Stimulated activated CD8-positive, alpha-beta memory T cell treated with anti-CD3 and anti-CD28 coated beads, Interleukin-15, amount 100 ng/mL, for 48 hours (primary cell): ENCODE data around the gene CABP1.

Source experiments
- DNase-seq, 2 donors: peaks; one replicate each; pipeline ENCODE4 v3.0.0-alpha.2; 2020; ENCODE audit warnings: low read depth in 2 of 2

Gene CABP1

GRCh38 chr12:120631097-120631496 is 9.3 kb upstream of the CABP1 start:
- no peak for DNase-seq

GRCh38 chr12:120640861-120641833 is 721 bp downstream of the CABP1 start:
- peak in 1 of 2 donors; percentile 20 for DNase-seq

GRCh38 chr12:120642121-120642520 is 1.7 kb downstream of the CABP1 start:
- DNase-seq = no peak

DNA sequence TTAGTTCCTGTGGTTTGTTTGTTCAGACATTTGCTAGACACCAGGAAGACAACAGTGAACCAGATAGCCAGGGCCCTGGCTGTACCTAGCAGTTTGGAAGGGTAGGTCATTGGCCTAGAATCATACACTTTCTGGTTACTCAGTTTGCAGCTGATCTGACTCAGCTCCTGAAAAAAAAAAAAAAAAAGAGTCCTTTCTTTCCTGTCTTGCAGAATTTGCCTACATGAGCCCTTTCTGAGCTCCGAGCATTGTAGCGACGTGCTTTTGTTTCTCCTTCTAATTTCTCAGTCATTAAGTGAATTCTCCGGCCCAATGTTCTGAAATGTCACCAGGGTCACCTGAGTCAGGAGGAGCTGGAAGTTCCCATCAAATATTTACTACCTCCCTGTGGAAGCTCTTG is 2.4 kb downstream of the CABP1 start:
- DNase-seq = no peak

GRCh38 chr12:120643574-120643973 is 3.1 kb downstream of the CABP1 start:
- DNase-seq = no peak

GRCh38 chr12:120646044-120646443 is 5.6 kb downstream of the CABP1 start:
- DNase-seq = no peak

DNA sequence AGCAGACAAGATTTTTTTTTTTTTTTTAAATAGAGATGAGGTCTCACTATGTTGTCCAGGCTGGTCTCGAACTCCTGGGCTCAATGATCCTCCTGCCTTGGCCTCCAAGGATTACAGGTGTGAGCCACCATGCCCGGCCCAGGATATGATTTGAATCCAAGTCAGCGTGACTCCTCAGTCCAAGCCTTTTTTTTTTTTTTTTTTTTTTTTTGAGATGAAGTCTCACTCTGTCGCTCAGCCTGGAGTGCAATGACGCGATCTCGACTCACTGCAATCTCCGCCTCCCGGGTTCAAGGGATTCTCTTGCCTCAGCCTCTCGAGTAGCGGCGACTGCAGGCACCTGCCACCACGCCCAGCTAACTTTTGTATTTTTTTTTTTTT is 6.9 kb downstream of the CABP1 start:
- DNase-seq = no peak

DNA sequence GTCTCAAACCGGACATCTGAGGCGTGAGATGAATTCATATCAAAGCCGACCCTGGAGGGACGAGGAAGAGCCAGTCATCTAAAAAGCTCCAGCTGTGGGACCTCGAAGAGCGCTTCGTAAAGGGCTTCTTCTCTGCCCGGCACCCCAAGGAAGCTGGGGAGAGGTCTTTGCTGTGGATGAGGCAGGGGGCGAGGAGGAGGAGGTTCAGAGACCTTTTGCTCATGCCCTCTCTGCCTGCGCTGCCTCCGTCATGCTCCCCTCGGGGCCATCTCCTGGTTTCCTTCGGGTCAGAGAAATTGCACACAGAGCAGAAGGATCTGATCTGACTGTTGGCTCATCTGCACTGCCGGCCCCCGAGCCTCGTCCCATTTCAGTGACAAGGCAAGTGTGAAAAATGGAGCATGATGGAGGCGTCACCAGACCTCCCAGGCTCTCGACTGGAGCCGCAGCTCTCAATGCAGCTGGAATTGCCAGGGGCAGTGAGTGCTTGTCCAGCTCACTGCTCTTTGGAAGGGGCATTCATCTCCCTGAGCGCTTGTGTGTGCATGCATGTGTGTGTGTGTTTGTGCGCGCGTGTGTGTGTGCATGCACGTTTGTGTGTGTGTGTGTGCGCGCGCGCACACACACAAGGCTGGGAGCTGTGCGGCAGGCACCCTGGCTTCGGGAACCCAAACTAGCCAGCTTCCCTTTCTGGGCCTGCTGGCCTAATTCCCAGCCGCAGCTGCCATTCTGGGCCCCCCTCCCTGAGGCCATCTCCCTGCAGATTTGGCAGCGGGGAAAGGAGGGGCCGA is 9.2 kb downstream of the CABP1 start:
- no peak for DNase-seq

- no peak for DNase-seq
These were observed 9.8 kb downstream of the CABP1 start for GRCh38 chr12:120650233-120650690.

DNA sequence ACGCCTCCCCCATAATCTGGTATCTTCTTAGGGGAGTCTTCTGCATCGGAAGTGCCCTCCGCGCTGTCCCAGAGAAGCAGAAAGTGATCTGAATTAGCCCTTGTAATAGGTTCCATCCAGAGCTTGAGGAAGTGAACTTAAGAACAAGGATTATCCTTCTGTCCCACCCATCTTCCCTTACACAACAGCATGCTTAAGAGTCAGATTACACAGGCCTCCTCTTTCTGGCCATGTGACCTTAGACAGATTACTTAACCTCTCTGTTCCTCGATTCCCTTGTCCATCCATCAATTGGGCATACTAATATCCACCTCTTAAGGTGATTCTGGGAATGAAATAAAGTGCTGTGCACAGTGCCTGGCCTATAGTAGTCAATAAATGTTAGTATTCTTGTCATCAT is 11.4 kb downstream of the CABP1 start:
- DNase-seq = no peak

- no peak for DNase-seq
These were observed 12.4 kb downstream of the CABP1 start for GRCh38 chr12:120652656-120653435.

- no peak for DNase-seq
These were observed 13.2 kb downstream of the CABP1 start for GRCh38 chr12:120653611-120654010.

GRCh38 chr12:120654656-120655055 is 14.2 kb downstream of the CABP1 start:
- DNase-seq = no peak

- DNase-seq = no peak
These were observed 15.6 kb downstream of the CABP1 start for GRCh38 chr12:120656008-120656407.

DNA sequence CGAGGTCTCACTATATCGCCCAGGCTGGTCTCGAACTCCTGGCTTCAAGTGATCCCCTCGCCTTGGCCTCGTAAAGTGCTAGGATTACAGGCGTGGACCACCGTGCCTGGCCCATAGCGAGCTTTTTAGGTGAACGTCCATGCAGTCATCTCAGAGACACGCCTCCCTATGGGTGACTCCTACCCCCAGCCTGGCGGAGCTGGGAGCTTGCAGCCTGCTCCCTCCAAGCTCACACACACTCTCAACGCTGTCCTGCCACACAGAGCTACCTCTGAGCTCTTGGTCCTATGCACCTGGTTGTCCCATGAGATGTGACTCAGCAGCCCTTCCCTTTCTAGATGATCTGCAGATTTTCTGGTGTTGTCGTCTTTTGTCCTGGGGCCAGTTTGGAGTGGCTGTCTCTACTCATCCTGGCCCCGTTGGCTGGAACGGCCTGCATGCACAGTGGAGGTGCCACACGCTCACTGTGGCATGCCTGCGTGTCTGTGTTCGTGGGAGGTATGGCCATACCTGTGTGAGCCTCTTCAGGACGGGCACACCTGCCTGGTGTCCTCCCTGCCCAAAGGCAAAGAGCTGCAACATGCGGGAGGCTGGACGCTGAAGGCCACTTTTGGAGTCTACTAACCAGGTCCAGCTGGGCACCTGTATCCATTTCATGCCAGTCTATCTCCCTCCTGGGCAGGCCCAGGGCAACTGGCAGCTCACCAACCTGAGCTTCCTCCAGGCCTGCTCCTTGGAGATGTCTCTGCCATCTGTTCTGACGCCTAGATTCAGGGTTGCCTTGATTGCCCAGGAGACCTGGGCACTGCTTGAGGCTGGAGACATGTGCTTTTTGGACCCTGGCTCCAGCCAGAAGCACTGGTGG is 18.1 kb downstream of the CABP1 start:
- DNase-seq = no peak

DNA sequence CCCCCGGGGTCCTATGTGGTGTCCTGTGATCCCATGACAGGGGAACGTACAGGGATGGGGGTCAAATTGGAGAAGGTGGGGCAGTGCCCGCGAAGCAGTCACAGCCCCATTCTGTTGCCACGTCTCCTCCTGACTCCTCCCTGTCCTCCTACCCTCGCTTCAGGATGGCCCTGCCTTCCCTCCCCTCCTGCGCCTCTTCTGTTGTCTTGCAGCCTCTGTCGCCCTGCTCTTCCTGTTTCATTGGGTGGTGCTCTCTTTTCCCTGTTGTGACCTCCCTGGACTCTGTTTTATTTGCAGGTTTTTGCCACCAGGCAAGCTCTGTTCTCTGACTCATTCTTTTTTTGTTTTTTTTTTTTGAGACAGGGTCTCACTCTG is 18.7 kb downstream of the CABP1 start:
- DNase-seq = no peak

DNA sequence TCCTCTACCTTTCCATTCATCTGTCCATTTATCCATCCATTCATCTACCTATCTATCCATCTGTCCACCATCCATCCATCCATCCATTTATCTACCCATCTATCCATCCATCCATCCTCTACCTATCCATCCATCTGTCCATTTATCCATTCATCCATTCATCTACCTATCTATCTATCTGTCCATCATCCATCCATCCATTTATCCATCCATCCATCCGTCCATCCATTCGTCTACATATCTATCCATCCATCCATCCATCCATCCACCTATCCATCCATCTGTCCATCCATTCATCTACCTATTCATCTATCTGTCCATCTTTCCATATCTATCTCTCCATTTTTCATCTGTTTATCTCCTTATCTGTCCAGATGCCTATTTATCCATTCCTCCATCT is 21.0 kb downstream of the CABP1 start:
- DNase-seq = no peak

GRCh38 chr12:120662879-120663278 is 22.5 kb downstream of the CABP1 start:
- no peak for DNase-seq

- DNase-seq = no peak
These were observed 23.3 kb downstream of the CABP1 start for GRCh38 chr12:120663741-120664140.

- no peak for DNase-seq
These were observed 26.4 kb downstream of the CABP1 start for GRCh38 chr12:120666571-120667390.
